Breast epithelium (tissue), 4 donors: ENCODE results near the gene MYO1D. TPM values are rescaled to one million over a fixed set of nuclear protein-coding genes. Genes with fewer than 3 reads are reported as not detected.

Experiments
- DNase-seq, 2 donors: peaks; one replicate each; pipeline ENCODE4 v3.0.0-alpha.2; 2019; ENCODE audit warnings: low spot score in 2 of 2
- H3K27ac ChIP-seq, 2 donors: fragments of 200-600 bp; sonication (generic) in 1 of 2; one replicate each; pipeline ENCODE4 v1.5.1; 2016 to 2019; ENCODE audit warnings: mild to moderate bottlenecking in 1 of 2
- H3K27me3 ChIP-seq, 2 donors: fragments of 200-600 bp; sonication (generic) in 1 of 2; one replicate each; pipeline versions ENCODE4 v1.5.1 to v1.6.0; 2017 to 2019; ENCODE audit warnings: control low read depth in 1 of 2, mild to moderate bottlenecking in 1 of 2
- H3K36me3 ChIP-seq: fragments of 200-600 bp; one replicate; pipeline ENCODE4 v1.5.1; 2019
- H3K4me1 ChIP-seq, 2 donors: fragments of 200-600 bp; sonication (generic); one replicate each; pipeline ENCODE4 v1.5.1; 2016 to 2019; ENCODE audit warnings: control low read depth in 1 of 2
- H3K4me3 ChIP-seq, 3 donors: fragments of 200-600 bp; sonication (generic); 1 replicate in 2 of 3; 2 replicates in 1 of 3; pipeline ENCODE4 v1.5.1; 2016 to 2019; ENCODE audit warnings: mild to moderate bottlenecking in 3 of 3, moderate library complexity in 2 of 3
- H3K9me3 ChIP-seq, 2 donors: fragments of 200-600 bp; sonication (generic) in 1 of 2; one replicate each; pipeline ENCODE4 v1.5.1; 2016 to 2019; ENCODE audit warnings: control low read depth in 1 of 2
- POLR2A ChIP-seq: fragments of 450-650 bp; IDR thresholded peaks from one replicate; pipeline ENCODE4 v1.6.1; 2016; ENCODE audit warnings: antibody characterized with exemption, mild to moderate bottlenecking, moderate library complexity
- POLR2AphosphoS5 ChIP-seq, 3 donors: sonication (generic); formaldehyde crosslinking; IDR thresholded peaks; one replicate each; pipeline ENCODE4 v1.6.1; 2017; ENCODE audit warnings: antibody characterized with exemption in 3 of 3
- intact Hi-C: fragments of 100-400 bp; cut with DNase I; formaldehyde crosslinking; loops from one replicate; pipeline ENCODE4 v1.15.1; 2023; ENCODE audit warnings: low total_unique reads
- total RNA-seq, 3 donors: library from RNA; depleted of rRNA; stranded (reverse); fragments of >200 nt; gene quantifications; one replicate each; pipeline ENCODE4 v1.1.0, GENCODE V29; 2016
- TF ChIP-seq, protein P1 (sequence below), 3 donors: fragments of 450-650 bp; IDR thresholded peaks; one replicate each; pipeline ENCODE4 v1.5.1; 2016 to 2017; ENCODE audit warnings: antibody characterized with exemption in 3 of 3, mild to moderate bottlenecking in 3 of 3, moderate library complexity in 3 of 3

The MYO1D gene
- total RNA-seq, 3 donors from 2014 or later = 54.4 to 114 (median 76.7) TPM

DNA sequence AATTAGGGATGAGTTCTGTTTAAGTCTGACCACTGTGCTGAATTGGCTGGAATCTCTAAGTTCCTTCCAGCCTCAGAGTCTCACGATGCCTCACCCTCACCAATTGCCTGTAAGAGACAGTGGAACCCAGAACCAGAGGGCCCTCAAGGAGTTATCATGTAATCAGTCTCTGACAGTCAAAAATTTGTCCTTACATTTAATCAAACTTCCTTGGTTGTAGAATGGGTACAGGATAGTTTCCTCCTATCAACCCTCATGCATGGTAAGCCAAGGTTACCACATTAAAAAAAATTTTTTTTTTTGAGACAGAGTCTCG lies 306.9 kb downstream of the MYO1D start:
- no peaks in the 10 kb centered on the region for H3K9me3 ChIP-seq
- H3K27me3 ChIP-seq = no peaks in the 10 kb centered on the region
- DNase-seq = no peak
- H3K36me3 ChIP-seq = no peaks in the 10 kb centered on the region
- H3K27ac ChIP-seq = no peak overlapping the region
- no peak overlapping the region for H3K4me3 ChIP-seq
- intact Hi-C loops = no loop called here
- TF ChIP-seq POLR2A = no peak
- TF ChIP-seq, protein P1, sequence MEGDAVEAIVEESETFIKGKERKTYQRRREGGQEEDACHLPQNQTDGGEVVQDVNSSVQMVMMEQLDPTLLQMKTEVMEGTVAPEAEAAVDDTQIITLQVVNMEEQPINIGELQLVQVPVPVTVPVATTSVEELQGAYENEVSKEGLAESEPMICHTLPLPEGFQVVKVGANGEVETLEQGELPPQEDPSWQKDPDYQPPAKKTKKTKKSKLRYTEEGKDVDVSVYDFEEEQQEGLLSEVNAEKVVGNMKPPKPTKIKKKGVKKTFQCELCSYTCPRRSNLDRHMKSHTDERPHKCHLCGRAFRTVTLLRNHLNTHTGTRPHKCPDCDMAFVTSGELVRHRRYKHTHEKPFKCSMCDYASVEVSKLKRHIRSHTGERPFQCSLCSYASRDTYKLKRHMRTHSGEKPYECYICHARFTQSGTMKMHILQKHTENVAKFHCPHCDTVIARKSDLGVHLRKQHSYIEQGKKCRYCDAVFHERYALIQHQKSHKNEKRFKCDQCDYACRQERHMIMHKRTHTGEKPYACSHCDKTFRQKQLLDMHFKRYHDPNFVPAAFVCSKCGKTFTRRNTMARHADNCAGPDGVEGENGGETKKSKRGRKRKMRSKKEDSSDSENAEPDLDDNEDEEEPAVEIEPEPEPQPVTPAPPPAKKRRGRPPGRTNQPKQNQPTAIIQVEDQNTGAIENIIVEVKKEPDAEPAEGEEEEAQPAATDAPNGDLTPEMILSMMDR (IDR thresholded peaks at IDR 0.05) = no peak
- no peak for TF ChIP-seq POLR2AphosphoS5 (IDR thresholded peaks at IDR 0.05)
- H3K4me1 ChIP-seq = no peaks in the 10 kb centered on the region

DNA sequence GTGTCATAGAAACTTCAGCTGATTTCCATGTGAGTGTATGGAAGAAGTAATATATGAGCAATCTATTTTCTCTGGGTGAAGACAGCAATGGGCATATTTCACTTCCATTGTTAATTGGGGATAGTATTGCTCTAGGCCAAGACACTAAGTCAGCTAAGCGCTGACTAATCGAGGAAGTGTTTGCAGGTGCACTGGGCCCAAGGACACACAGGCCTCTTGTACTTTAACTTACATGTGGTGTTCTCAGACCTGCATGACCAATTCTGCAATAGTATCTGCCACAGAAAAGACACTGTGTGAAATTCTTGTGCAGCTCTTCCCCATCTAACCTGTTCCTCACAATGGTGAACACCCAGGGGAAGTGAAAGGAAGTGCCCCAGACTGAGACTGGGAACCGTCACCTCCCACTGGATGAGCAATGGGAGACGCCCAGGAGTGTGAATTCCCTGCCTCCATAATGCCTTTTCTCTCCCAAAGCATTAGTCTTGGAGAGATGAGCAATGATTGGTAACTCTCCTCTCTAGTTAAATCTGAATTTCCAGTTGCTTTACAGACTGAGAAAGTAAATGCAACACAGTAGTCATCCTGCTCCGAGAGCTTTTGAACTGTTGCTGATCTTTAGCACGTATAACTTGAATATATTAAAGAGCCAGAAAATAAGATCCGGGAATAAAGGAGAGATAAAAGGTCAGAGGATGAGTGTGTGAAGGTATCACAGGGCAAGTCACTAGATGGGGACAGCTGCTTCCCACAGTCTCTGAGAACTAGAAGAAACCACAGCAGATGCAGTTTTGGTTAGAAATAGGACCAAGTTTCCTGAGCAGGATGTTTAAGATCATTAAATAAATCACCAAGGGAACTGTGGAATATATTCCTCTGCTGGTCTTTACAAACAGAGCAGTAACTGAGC lies 307.5 kb downstream of the MYO1D start:
- TF ChIP-seq POLR2AphosphoS5 (IDR thresholded peaks at IDR 0.05) (no peak), POLR2A (no peak)
- TF ChIP-seq, protein P1 (IDR thresholded peaks at IDR 0.05) = no peak
- H3K27ac ChIP-seq = no peak overlapping the region
- H3K4me3 ChIP-seq = no peak overlapping the region
- no peaks in the 10 kb centered on the region for H3K27me3 ChIP-seq
- H3K4me1 ChIP-seq = no peaks in the 10 kb centered on the region
- no peaks in the 10 kb centered on the region for H3K36me3 ChIP-seq
- intact Hi-C loops = no loop called here
- no peak for DNase-seq
- H3K9me3 ChIP-seq = no peaks in the 10 kb centered on the region

DNA sequence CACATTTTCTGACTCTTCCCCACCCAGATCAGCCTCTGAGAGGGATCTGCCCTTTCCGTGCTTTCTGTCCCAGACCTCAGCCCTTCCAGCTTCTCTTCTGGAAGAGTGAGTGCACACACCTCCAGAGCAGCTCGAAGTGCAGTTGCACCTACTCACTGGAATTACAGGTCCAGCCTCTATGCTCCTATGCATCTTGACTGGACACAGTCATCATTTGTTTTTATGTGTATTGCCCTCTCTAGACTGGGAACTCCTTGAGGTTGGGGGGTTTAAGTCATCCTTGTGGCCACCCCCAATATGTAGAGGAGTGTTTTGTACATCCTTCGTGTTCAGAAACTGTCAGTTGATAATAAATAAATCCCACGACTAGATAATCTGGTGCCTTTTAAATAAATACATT lies 308.2 kb downstream of the MYO1D start:
- no peaks in the 10 kb centered on the region for H3K27me3 ChIP-seq
- no peak overlapping the region for H3K4me3 ChIP-seq
- DNase-seq = no peak
- TF ChIP-seq, protein P1 (IDR thresholded peaks at IDR 0.05) = no peak
- TF ChIP-seq POLR2A (no peak), POLR2AphosphoS5 (IDR thresholded peaks at IDR 0.05) (no peak)
- no peaks in the 10 kb centered on the region for H3K4me1 ChIP-seq
- H3K36me3 ChIP-seq = no peaks in the 10 kb centered on the region
- no peak overlapping the region for H3K27ac ChIP-seq
- no peaks in the 10 kb centered on the region for H3K9me3 ChIP-seq
- intact Hi-C loops = no loop called here

DNA sequence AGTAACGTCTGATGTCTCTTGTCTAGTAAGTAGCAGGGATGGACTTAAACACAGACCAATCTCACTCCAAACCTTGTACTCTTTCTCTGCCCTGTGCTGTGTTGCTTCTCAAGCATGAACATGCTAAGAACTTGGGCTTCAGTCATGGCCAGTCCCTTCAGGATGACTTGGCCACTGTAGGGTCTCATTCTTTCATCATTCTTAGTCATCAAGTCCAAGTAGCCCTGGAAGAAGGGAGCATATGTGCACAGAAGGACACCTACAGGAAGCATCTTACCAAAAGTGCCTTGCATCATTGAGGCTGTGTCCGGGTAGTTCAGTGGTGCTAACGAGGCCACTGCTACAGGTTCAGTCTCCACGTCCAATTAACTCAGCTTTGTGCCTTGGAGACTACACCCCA lies 309.4 kb downstream of the MYO1D start:
- TF ChIP-seq POLR2AphosphoS5 (IDR thresholded peaks at IDR 0.05) = no peak
- intact Hi-C loops = no loop called here

DNA sequence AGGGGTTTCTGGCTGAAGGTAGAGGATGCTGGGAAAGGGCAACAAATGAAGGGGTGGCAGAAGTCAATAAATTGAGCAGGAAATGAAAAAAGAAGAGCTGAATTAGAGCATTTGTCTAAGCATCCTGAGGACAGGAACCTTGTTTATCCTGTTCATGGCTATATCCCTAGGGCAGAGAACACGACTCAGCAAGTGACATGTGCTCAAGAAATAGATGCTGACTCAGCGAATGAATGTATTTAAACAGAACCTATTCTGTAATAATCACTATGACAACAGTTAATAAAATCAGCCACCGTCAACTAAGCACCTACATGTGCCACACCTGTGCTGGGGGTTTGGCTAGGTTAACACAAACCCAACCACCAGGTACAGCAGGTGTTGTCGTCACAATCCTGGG lies 309.8 kb downstream of the MYO1D start:
- TF ChIP-seq, protein P1 (IDR thresholded peaks at IDR 0.05) = no peak
- TF ChIP-seq POLR2AphosphoS5 (IDR thresholded peaks at IDR 0.05) (no peak), POLR2A (no peak)
- Histone ChIP-seq H3K4me1 (no peaks in the 10 kb centered on the region), H3K27me3 (no peaks in the 10 kb centered on the region), H3K4me3 (no peak overlapping the region), H3K9me3 (no peaks in the 10 kb centered on the region), H3K36me3 (no peaks in the 10 kb centered on the region), H3K27ac (no peak overlapping the region)
- intact Hi-C loops = no loop called here
- DNase-seq = no peak

More for the DNA sequence above, 309.4 kb downstream of the MYO1D start:
- Histone ChIP-seq H3K4me3 (no peak overlapping the region), H3K27me3 (no peaks in the 10 kb centered on the region), H3K27ac (no peak overlapping the region), H3K9me3 (no peaks in the 10 kb centered on the region), H3K36me3 (no peaks in the 10 kb centered on the region), H3K4me1 (no peaks in the 10 kb centered on the region)
- DNase-seq = no peak
